IPS-18c (cell line): ENCODE measurements around the gene PRLR.

Experiments
- H3K4me3 ChIP-seq: 2 replicates; pipeline ENCODE4 v1.7.0; 2013; ENCODE audit warnings: low read depth, mild to moderate bottlenecking, low read length, moderate library complexity; ENCODE audit not compliant: insufficient read depth
- H3K9me3 ChIP-seq: one replicate; pipeline ENCODE4 v1.6.1; 2013; ENCODE audit warnings: mild to moderate bottlenecking, low read length, moderate library complexity; ENCODE audit not compliant: control insufficient read depth, insufficient read depth

PRLR gene

GRCh38 chr5:35153375-35153932 lies 76.8 kb downstream of the PRLR start:
- Histone ChIP-seq H3K4me3 (no peak overlapping the region), H3K9me3 (no peaks in the 10 kb centered on the region)

DNA sequence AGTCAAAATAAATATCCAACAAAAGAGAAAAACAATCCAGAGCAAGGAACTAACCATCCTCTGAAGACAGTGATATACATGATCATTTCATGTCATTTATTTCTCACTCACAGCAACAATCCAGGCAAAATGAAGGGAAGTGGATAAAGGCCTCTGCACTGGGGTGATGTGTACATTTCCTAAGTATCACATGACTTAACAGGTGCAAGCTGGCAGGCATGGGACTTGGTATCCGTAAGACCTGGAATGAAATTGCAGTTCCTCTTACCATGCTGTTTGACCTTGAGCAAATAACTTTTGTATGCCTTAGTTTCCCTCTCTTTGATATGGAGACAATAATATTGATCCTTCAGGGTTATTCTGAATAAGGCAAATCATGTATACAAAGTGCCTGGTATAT lies 77.6 kb downstream of the PRLR start:
- no peaks in the 10 kb centered on the region for H3K9me3 ChIP-seq

GRCh38 chr5:35151146-35151920 lies 79.0 kb downstream of the PRLR start:
- Histone ChIP-seq H3K9me3 (no peaks in the 10 kb centered on the region), H3K4me3 (no peak overlapping the region)

More for the DNA sequence above, 77.6 kb downstream of the PRLR start:
- no peak overlapping the region for H3K4me3 ChIP-seq

DNA sequence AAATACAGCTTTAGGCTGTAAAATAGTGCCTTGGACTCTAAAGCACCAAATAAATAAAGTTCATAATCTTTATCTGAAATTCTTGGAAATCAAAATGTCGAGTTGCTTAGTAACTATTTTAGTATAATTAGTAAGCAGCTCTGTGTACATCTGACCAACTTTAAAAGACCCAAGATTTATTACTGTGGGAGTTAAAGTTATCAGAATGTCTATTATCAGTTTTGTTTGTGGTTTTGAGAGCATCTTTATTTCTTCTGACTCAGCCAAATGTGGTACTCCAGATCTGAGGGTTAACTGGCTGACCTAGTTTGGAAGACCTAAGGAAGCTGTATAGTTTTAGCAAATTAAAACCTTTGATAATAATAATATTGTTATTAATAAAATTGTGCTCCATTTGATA lies 81.2 kb downstream of the PRLR start:
- H3K9me3 ChIP-seq: no peaks in the 10 kb centered on the region
- no peak overlapping the region for H3K4me3 ChIP-seq

- no peak overlapping the region for H3K4me3 ChIP-seq
- no peaks in the 10 kb centered on the region for H3K9me3 ChIP-seq
Measured at GRCh38 chr5:35146406-35146805, 83.9 kb downstream of the PRLR start.

- no peaks in the 10 kb centered on the region for H3K9me3 ChIP-seq
- H3K4me3 ChIP-seq: no peak overlapping the region
Measured at GRCh38 chr5:35145691-35146317, 84.5 kb downstream of the PRLR start.

GRCh38 chr5:35145012-35145411 lies 85.3 kb downstream of the PRLR start:
- H3K4me3 ChIP-seq: no peak overlapping the region
- no peaks in the 10 kb centered on the region for H3K9me3 ChIP-seq

GRCh38 chr5:35143841-35144240 lies 86.4 kb downstream of the PRLR start:
- H3K4me3 ChIP-seq: no peak overlapping the region
- no peaks in the 10 kb centered on the region for H3K9me3 ChIP-seq

GRCh38 chr5:35141739-35142138 lies 88.5 kb downstream of the PRLR start:
- no peak overlapping the region for H3K4me3 ChIP-seq
- no peaks in the 10 kb centered on the region for H3K9me3 ChIP-seq

DNA sequence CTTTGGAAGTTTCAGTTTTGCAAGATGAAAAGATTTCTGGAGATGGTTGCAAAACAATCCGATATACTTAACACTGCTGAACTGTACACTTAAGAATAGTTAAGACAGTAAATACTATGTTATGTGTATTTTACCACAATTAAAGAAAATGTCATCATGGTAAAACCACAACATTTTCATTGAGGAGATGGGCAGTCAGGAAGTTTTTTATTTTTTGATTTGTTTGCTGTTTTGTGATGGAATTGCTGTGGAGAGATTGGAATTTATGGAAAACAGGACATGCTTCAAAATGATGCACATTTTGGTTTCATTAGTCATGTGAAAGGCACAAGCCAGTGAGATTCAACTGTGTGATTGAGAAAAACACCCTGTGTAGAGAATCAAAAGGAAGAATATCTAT lies 92.1 kb downstream of the PRLR start:
- Histone ChIP-seq H3K4me3 (no peak overlapping the region), H3K9me3 (no peaks in the 10 kb centered on the region)

- no peak overlapping the region for H3K4me3 ChIP-seq
- H3K9me3 ChIP-seq: no peaks in the 10 kb centered on the region
Measured at GRCh38 chr5:35136386-35136785, 93.9 kb downstream of the PRLR start.

DNA sequence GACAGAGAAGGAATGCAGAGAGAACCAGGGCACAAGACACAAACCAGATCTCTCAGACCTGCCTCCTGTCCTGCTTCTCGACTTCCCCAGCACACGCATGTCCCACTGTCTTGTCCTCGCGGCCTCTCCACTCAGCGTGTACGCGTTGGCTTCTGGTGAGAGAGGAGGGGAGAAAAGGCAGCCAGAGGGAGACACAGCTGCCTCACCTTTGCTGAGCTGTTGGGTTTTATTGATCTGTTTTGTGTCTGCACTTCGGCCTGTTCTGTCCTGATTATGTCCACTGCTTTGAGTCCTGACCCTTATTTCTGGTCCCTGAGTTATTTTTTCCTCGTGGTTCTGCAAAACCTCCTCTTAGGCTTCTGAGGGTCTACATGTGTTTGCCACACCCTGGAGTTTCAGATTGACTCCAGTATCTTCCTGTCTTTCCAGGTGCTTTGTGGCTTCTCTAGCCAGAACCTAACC lies 95.0 kb downstream of the PRLR start:
- H3K4me3 ChIP-seq: no peak overlapping the region
- no peaks in the 10 kb centered on the region for H3K9me3 ChIP-seq

DNA sequence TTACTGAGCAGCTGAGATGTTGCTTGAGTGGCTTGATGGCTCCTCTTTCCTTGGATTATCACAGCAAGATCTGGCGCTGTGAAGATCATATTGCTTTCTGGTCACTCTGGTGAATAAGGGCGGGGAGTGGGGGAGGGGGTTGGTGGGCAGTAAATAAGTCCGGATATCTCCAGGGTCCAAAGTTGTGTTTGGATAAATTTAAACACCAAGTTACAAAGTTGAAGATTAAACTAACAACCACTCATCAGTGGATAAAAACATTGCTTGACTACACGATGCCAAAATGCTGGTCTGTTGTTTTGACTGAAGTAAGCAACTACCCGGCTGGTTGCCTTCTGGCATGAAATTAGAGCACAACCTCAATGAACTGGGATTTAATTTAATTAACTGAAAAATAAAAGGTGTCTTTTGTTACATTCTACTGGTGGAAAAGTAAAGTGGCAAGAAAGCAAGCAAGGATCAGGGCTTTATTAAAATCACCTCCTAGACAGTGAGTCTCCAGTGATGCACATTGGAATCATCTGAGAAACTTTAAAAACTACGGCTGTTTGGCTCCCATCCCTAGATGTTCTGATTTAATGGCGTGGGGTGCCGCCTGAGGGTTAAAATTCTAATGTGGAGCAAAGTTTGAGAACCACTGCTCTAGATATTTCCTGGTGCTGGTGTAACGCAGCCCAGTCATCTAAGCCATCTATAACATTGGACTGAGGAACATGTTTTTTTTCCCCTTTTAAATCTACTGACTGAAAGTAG lies 95.8 kb downstream of the PRLR start:
- no peak overlapping the region for H3K4me3 ChIP-seq
- no peaks in the 10 kb centered on the region for H3K9me3 ChIP-seq

GRCh38 chr5:35133186-35133585 lies 97.1 kb downstream of the PRLR start:
- no peak overlapping the region for H3K4me3 ChIP-seq
- no peaks in the 10 kb centered on the region for H3K9me3 ChIP-seq

GRCh38 chr5:35131723-35132122 lies 98.6 kb downstream of the PRLR start:
- H3K9me3 ChIP-seq: no peaks in the 10 kb centered on the region

DNA sequence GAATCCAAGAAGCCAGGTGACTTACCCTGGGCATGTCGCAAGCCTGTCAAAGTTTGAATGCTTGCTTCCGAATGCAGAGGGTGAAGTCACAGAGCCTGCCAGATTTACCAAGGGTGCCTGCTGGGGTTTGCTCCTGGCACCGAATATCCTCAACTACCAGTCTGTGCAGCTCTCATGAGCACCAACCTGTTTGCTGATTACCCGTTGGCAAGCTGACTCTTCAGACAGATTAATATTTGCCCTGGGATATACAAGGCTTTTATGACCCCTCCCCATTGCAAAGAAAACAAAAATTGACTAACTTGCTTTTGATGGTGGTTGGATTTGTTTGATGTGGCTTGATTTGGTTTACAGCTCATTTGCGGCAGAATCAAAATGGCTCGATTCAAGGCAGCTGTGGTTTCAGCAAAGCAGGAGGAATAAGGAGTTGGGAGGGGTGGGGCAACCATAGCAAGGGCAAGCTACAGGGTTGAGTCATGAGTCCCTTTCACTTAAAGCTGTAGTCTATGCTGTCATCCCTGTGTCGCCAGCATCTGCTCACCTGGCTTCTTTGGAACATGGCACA lies 100.3 kb downstream of the PRLR start:
- H3K4me3 ChIP-seq: no peak overlapping the region
- H3K9me3 ChIP-seq: no peaks in the 10 kb centered on the region

More at GRCh38 chr5:35131723-35132122, 98.6 kb downstream of the PRLR start:
- no peak overlapping the region for H3K4me3 ChIP-seq

- Histone ChIP-seq H3K9me3 (no peaks in the 10 kb centered on the region), H3K4me3 (no peak overlapping the region)
Measured at GRCh38 chr5:35129276-35129675, 101.0 kb downstream of the PRLR start.
